OCI-LY7 (cell line): ENCODE measurements around the gene DNAH14. TPM values are rescaled to one million over a fixed set of nuclear protein-coding genes. Genes with fewer than 3 reads are reported as not detected.

Source experiments
- BruUV-seq: library from RNA; stranded (reverse); fragments of 400-500 nt; replicated peaks from 2 replicates; lab custom pipeline; 2021; lab: Mats Ljungman, UMichigan
- CTCF ChIA-PET: fragments of 300-600 bp; sonication (Branson Sonifier 250); formaldehyde crosslinking; loops from one replicate; lab custom pipeline; 2022; ENCODE audit warnings: antibody characterized with exemption; ENCODE audit not compliant: unreplicated experiment; lab: Charles Lee
- POLR2A ChIA-PET: fragments of 300-600 bp; sonication (Branson Sonifier 250); formaldehyde crosslinking; loops from one replicate; lab custom pipeline; 2022; ENCODE audit warnings: antibody characterized with exemption; lab: Charles Lee
- DNase-seq: peaks from one replicate; pipeline ENCODE4 v3.0.0-alpha.2; 2015; ENCODE audit warnings: low spot score
- H2AFZ ChIP-seq: fragments of 200-600 bp; sonication (generic), shearing (Covaris generic); 2 replicates; pipeline ENCODE4 v1.6.1; 2014; ENCODE audit warnings: mild to moderate bottlenecking, antibody characterized with exemption, low read length, moderate library complexity
- H3K27ac ChIP-seq: fragments of 200-600 bp; sonication (generic); 2 replicates; pipeline ENCODE4 v1.5.1; 2014; ENCODE audit warnings: mixed run types, low read depth, mild to moderate bottlenecking, moderate library complexity, low read length, inconsistent platforms; ENCODE audit not compliant: poor library complexity, severe bottlenecking
- H3K36me3 ChIP-seq: fragments of 200-600 bp; sonication (generic); 2 replicates; pipeline ENCODE4 v1.6.1; 2014; ENCODE audit warnings: mild to moderate bottlenecking, antibody characterized with exemption, low read length, moderate library complexity, mixed read lengths; ENCODE audit not compliant: insufficient read depth
- H3K4me1 ChIP-seq: fragments of 200-600 bp; sonication (generic); 2 replicates; pipeline ENCODE4 v1.5.1; 2014; ENCODE audit warnings: mild to moderate bottlenecking, low read length; ENCODE audit not compliant: insufficient read depth, poor library complexity, severe bottlenecking
- H3K4me2 ChIP-seq: fragments of 200-600 bp; sonication (generic); 2 replicates; pipeline ENCODE4 v1.6.1; 2014; ENCODE audit warnings: mild to moderate bottlenecking, low read length
- H3K4me3 ChIP-seq: fragments of 200-600 bp; sonication (generic); 2 replicates; pipeline ENCODE4 v1.5.1; 2014; ENCODE audit warnings: mild to moderate bottlenecking, low read depth, low read length; ENCODE audit not compliant: poor library complexity, severe bottlenecking
- H3K79me2 ChIP-seq: fragments of 200-600 bp; sonication (generic); 2 replicates; pipeline ENCODE4 v1.6.1; 2016; ENCODE audit warnings: low read depth, mild to moderate bottlenecking, low read length, moderate library complexity, mixed read lengths; ENCODE audit not compliant: insufficient read depth
- H3K9me2 ChIP-seq: fragments of 200-600 bp; sonication (generic); 2 replicates; pipeline ENCODE4 v1.6.1; 2016; ENCODE audit warnings: mild to moderate bottlenecking, low read length, mixed read lengths; ENCODE audit not compliant: insufficient read depth
- H3K9me3 ChIP-seq: fragments of 200-600 bp; sonication (generic); 2 replicates; pipeline ENCODE4 v1.6.1; 2014; ENCODE audit warnings: mild to moderate bottlenecking, mixed run types, low read length, mixed read lengths
- H4K20me1 ChIP-seq: fragments of 200-600 bp; sonication (generic); 2 replicates; pipeline ENCODE4 v1.6.1; 2014; ENCODE audit warnings: mild to moderate bottlenecking, antibody characterized with exemption, low read length, moderate library complexity, mixed read lengths; ENCODE audit not compliant: insufficient read depth
- EZH2phosphoT487 ChIP-seq: fragments of 200-600 bp; sonication (generic); IDR thresholded peaks from 2 replicates; pipeline ENCODE4 v1.6.1; 2018; ENCODE audit warnings: low read depth, borderline replicate concordance, mild to moderate bottlenecking, mixed run types, antibody characterized with exemption, low read length, moderate library complexity, mixed read lengths
- intact Hi-C: fragments of 100-400 bp; cut with micrococcal nuclease; formaldehyde crosslinking; loops from one replicate; pipeline ENCODE4 v1.10.0; 2022; ENCODE audit not compliant: unreplicated experiment
- total RNA-seq, 2 experiments: library from RNA; depleted of rRNA in 1 of 2; stranded (reverse); fragments of >200 nt in 1 of 2; shearing (Covaris generic) in 1 of 2; gene quantifications; 2 replicates each; pipeline ENCODE4 v1.2.3, GENCODE V29; 2014 to 2022
- TF ChIP-seq, protein P1 (sequence below): fragments of 200-600 bp; sonication (generic); conservative IDR thresholded peaks from 2 replicates; pipeline ENCODE4 v1.5.1; 2014; ENCODE audit warnings: mild to moderate bottlenecking, antibody characterized with exemption, low read length, moderate library complexity, mixed read lengths

DNAH14 gene
- total RNA-seq, 2 experiments from 2014 or later, result not detected

GRCh38 chr1:225111000-225111399 is 181.5 kb downstream of the DNAH14 start:
- TF ChIP-seq EZH2phosphoT487, result no peak
- TF ChIP-seq, protein P1, sequence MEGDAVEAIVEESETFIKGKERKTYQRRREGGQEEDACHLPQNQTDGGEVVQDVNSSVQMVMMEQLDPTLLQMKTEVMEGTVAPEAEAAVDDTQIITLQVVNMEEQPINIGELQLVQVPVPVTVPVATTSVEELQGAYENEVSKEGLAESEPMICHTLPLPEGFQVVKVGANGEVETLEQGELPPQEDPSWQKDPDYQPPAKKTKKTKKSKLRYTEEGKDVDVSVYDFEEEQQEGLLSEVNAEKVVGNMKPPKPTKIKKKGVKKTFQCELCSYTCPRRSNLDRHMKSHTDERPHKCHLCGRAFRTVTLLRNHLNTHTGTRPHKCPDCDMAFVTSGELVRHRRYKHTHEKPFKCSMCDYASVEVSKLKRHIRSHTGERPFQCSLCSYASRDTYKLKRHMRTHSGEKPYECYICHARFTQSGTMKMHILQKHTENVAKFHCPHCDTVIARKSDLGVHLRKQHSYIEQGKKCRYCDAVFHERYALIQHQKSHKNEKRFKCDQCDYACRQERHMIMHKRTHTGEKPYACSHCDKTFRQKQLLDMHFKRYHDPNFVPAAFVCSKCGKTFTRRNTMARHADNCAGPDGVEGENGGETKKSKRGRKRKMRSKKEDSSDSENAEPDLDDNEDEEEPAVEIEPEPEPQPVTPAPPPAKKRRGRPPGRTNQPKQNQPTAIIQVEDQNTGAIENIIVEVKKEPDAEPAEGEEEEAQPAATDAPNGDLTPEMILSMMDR, result no peak
- BruUV-seq, result no TSS peak
- Histone ChIP-seq H3K4me1 (no peaks in the 10 kb centered on the region), H3K79me2 (no peaks in the 10 kb centered on the region), H4K20me1 (no peaks in the 10 kb centered on the region), H3K4me3 (no peak overlapping the region), H3K9me2 (no peaks in the 10 kb centered on the region), H3K4me2 (no peak overlapping the region), H2AFZ (no peak overlapping the region), H3K36me3 (no peaks in the 10 kb centered on the region), H3K9me3 (no peaks in the 10 kb centered on the region), H3K27ac (no peak overlapping the region)
- CTCF ChIA-PET, result no interaction called here
- DNase-seq, result no peak
- POLR2A ChIA-PET, result no interaction called here
- intact Hi-C loops, result no loop called here

GRCh38 chr1:225113265-225113664 is 183.8 kb downstream of the DNAH14 start:
- intact Hi-C loops, result no loop called here
- Histone ChIP-seq H3K4me3 (no peak overlapping the region), H3K4me2 (no peak overlapping the region), H3K36me3 (no peaks in the 10 kb centered on the region), H3K9me3 (no peaks in the 10 kb centered on the region), H3K79me2 (no peaks in the 10 kb centered on the region), H4K20me1 (no peaks in the 10 kb centered on the region), H3K9me2 (no peaks in the 10 kb centered on the region), H3K4me1 (no peaks in the 10 kb centered on the region), H3K27ac (no peak overlapping the region), H2AFZ (no peak overlapping the region)
- ChIA-PET CTCF (no interaction called here), POLR2A (no interaction called here)
- DNase-seq, result no peak
- no TSS peak for BruUV-seq
- TF ChIP-seq, protein P1, result no peak
- no peak for TF ChIP-seq EZH2phosphoT487

DNA sequence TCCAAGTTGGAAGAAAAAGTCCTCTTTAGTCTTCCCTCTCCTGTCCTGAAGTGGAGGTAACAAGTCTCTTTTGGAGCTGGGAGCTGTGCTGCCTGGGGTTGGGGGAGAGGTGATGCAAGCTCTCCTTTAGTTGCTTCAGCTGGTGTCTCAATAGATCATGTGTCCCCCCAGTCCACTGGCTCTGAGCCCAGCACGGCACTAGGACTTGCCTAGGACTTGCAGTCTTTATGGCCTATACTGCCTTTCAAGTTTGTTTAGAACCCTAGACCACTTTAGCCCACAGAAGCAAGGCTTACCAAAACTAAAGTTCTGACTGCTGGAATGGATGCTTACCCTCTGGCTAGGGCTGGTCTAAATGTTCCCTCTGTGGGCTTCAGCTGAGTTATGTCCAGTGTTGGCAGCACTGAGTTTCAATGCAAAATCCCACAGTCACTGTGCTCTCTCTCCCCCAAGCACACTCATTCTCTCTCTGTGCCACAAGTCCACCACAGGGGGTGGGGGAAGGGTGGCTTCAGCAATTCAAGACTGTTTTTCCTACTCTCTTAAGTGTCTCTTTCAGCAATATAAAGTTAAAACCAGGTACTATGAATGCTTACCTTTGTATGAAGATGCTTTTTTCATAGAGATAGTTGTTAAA is 185.0 kb downstream of the DNAH14 start:
- TF ChIP-seq, protein P1, result no peak
- no peak for TF ChIP-seq EZH2phosphoT487
- ChIA-PET CTCF (no interaction called here), POLR2A (interaction anchor here (1.2 kb wide), 1 partner anchor 11 kb away, joined by 3 read pairs; no protein-coding TSS in a partner anchor)
- no peak overlapping the region for H3K4me3 ChIP-seq
- H3K36me3 ChIP-seq, result no peaks in the 10 kb centered on the region
- H4K20me1 ChIP-seq, result no peaks in the 10 kb centered on the region
- H3K4me1 ChIP-seq, result no peaks in the 10 kb centered on the region
- H2AFZ ChIP-seq, result no peak overlapping the region
- no peak for DNase-seq
- H3K4me2 ChIP-seq, result no peak overlapping the region
- BruUV-seq, result no TSS peak
- no peaks in the 10 kb centered on the region for H3K9me3 ChIP-seq
- intact Hi-C loops, result no loop called here
- H3K79me2 ChIP-seq, result no peaks in the 10 kb centered on the region
- H3K27ac ChIP-seq, result no peak overlapping the region
- no peaks in the 10 kb centered on the region for H3K9me2 ChIP-seq
